Right hindlimb (tissue), 1 donor: ENCODE data around the gene SP1.
A peak's percentile ranks its signal among the peaks of the same experiment; 100 is the strongest.

Experiments used
- DNase-seq: peaks from one replicate; pipeline ENCODE4 v3.0.0-alpha.2; 2018

Gene SP1

DNA sequence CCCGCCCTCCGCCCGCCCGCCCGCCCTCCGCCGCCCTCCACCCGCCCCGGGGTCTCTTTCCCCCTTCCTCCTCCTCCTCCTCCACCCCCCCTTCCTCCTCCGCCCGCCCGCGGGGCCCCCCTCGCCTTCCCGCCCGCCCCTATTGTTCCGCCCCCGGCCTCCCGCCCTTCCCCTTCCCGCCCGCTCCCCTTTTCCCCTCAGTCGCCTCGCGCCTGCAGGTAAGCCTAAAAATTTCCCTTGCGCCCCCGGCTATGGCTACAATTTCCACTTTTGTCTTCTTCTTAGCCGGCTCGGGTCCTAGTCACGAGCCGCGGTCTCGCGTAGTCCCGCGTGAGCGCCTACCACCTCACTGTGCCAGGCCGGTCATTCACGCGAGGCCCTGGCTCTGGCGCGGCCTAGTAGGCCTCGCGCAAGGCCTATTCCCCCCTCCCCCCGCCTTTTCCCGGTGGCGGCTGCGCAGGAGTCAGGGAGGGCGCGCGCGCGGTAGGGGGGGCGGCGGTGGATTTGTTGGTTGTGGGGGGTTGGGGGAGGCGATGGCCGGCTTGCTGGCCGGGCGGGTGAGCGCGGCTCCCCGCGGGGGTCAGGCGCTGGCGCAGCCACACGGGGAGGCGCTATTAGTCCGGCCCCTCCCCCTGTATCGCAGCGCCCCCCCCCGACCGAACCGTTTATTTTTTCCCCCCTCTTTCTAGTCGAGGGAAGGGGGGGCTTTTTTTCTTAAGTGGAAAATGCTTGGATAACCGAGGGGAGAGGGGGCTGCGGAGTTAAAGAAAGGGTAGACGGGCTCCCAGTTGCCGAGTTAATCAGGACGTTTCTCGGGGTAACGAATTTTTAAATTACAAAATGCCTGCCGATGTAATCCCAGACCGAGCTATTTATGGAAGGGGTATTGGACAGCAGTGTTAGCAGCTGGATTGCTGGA lies 72.4 kb downstream of the SP1 start:
- DNase-seq, result peak; percentile 93

DNA sequence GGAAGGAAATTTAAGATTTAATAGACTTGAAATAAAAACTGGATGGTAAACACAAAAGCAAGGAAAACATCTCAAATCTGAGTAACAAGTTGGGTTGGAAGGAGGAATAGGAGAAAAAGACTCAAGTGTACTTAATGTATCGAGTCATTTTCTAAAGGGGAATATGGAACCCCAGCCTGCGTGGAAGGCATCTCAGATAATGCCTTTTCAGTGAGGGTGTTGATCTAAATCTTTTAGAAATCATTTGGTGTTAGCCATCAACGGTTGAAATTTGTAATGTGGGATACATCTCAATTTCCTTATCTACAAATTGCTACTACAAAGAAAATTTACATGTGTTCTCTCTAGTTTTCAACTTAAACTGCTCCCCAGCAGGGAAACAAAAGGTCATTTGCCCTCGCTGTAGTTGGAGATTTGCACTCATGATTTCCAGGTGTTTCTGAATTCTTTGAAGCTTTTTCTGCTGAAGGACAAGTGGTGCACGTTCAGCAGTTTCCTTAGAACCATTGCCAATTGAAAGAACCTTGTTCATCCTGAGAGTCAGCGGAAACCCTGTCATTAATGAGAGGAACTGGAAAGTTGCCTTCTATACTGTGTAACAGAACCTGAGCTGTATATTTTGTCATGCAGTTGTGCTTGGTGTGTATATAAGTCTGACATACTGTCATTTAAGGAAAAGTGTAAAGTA lies 74.1 kb downstream of the SP1 start:
- no peak for DNase-seq

DNA sequence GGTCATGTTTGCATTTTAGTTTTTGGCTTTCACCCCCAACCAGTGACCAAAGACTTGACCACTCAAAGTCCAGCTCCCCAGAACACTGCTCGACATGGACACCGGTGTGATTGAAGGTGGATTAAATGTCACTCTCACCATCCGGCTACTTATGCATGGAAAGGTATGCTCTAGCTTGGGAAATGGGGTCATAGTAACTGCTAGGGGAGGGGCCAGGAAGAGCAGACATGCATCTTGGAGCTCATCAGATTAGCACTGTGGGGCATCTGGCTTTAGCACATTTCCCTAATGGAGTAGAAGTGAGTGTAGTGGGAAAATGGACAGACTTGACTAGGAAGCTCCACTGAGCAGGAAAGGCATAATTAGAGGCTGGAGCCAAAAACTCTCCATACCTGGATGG lies 74.7 kb downstream of the SP1 start:
- no peak for DNase-seq

DNA sequence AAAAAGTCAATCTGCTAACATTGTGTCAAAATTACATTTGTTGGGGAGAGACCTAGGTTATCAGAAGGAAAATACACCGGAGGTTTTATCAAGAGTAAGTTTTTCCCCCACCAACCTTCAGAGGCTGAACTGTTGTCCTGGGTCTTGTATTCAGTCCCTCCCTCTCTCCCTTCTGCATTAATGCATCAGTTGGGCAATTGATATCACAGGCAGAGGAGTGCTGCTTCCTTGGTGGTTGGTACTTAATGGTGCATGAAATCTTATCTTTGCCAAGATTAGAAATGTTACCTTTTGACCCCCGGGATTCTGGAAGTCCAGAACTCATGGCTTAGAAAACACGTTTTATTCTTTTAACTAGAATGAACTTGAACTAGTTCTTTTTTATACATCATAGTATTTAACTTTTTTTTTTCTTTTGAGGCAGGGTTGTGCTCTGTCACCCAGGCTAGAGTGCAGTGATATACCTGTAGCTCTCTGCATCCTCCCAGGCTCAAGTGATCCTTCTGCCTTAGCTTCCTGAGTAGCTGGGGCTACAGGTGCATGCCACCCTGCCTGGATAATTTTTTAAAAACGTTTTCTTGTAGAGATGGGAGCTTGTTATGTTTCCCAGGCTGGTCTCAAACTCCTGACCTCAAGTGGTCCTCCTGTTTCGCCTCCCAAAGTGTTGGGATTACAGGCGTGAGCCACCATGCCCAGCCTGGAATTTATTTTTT lies 76.8 kb downstream of the SP1 start:
- no peak for DNase-seq

DNA sequence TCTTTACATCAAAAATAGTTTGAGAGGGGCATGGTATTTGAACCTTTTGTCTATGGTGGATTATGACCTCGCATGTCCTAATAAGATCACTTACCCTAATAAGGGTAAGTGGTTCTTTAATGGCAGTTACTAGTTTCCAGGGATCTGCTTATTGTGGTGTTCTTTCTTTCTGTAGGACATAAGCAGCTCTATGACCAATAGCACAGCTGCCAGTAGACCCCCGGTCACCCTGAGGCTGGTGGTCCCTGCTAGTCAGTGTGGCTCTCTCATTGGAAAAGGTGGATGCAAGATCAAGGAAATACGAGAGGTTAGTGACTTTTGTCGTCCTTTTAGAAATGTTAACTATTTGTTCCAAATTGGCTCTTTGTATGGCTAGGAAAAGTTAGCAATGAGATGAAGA lies 79.1 kb downstream of the SP1 start:
- DNase-seq, result no peak

DNA sequence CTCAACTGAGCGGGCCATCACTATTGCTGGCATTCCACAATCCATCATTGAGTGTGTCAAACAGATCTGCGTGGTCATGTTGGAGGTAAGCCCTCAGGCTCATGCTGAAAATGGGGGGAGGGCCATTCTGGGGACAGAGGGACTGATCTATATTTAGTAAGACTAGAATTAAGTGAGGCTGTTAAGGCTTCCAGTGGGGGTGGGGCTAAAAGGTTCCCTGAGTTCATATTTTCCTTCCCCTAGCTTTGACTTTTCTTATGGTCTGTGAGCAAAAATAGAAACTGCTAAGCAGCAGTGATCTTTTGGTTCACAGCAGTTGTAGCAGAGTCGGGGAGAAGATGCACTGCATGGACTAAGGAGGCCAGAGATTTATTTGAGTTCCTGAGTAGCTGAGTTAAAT lies 81.1 kb downstream of the SP1 start:
- DNase-seq, result no peak

DNA sequence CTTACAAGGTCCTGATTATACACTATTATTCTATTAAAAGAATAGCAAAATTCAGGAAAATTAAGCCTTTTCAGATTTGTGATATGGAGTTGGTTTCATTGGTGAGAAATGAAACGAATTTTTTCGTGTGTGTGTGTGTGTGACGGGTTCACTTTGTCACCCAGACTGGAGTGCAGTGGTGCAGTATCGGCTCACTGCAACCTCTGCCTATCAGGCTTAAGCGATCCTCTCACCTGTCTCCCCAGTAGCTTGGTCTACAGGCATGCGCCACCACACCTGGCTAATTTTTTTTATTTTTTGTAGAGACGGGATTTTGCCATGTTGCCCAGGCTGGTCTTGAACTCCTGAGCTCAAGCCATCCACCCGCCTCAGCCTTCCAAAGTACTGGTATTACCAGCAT lies 81.6 kb downstream of the SP1 start:
- DNase-seq, result no peak

DNA sequence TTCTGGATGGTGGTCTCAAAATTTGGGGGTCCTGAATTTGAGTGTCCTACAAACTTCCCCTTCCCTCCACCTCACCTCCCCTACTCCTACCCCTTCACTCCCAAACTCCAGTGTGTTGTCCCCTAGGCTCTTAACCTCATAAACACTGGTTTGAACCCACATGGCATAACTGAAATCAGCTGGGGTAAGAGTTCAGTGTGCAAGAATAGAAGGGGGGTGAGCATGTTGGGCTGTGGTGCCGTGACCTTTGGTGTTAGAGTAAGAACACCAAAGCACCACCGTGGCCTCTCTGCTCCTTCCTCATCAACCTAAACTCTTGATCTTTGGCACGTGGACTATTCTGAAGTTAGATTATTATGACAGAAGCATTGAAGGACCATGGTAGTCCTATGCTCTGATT lies 83.0 kb downstream of the SP1 start:
- no peak for DNase-seq

DNA sequence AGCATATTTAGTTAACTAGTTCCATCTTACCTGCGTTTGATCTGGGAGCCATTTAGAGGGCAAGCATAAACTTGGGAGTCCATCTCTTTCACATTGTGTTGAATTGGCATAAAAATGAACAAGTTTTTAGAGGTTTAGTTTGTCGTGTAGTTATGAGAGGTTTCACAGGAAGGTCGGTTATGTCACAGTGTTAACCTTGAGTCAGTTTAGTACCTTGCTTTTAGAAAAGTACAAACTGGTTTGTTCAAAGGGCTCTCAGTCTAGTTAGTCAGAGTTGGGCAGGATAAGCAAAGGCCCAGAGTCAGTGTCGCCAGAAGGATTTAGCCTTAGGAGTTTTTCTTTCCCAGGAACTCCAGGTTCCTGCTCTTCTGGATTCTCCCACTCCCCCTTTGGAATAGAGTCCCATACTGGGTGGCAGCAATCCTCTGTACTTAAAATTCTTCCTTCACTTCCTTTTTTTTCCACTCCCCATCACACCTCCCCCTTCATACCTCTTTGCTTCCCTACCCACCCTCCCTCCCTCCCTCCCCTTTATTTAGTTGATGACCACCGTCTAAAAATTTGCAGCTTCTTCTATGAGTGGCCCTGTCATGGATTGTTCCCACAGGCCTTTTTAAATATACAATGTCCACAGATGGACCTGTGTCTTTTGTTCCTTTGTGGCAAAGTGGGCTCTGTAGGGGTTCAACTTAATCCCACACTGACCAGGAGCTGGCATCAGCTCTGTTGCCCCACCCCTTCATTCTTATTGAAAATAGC lies 84.0 kb downstream of the SP1 start:
- no peak for DNase-seq

DNA sequence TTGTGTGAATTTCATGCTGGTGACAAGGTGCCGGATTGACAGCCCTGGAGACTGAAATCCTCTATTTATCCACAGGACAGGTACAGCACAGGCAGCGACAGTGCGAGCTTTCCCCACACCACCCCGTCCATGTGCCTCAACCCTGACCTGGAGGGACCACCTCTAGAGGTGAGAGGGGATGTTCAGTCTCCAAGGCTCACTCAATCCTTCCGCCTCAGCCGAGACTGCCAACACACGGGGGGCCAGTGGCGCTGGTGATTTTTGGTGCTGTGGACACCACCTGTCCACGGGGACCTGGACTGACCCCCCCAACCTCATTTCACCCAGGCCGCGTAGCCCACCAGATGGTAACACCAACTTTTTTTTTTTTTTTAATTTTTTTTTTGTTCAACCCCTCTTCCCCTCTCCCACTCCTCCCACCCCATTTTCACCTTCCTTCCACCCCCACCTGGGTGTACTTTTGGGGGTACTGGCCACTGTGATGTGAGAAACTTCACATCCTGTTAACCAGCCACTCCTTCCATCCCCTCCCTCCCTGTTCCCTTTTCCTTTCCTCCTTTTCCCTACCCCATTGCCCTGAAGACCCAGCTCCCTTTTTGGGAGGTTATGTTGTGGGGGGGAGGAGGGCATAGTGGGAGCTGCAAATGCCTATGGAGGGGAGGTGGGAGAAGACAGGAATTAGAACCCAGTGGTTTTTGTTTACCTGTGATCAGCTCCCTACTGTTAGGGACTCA lies 84.9 kb downstream of the SP1 start:
- no peak for DNase-seq

DNA sequence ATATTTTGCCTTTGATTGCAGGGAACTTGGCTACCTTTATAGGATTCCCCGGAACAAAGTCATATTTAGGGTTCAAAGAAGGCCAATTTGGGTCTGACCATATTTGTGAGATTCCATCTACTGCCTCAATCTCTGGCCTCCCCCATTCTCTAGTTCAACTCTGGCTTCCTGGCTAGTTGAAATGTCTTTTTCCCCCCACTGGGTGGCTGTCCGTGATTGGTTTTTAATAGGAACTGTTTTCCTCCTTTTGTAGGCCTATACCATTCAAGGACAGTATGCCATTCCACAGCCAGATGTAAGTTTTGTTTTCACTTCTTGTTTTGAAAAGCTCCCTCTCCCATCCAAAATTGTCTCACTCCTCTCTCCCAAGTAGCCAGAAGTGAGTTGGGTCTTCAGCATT lies 85.7 kb downstream of the SP1 start:
- DNase-seq, result no peak
